ENCODE data around the gene ACSS1.

Gene ACSS1

DNA sequence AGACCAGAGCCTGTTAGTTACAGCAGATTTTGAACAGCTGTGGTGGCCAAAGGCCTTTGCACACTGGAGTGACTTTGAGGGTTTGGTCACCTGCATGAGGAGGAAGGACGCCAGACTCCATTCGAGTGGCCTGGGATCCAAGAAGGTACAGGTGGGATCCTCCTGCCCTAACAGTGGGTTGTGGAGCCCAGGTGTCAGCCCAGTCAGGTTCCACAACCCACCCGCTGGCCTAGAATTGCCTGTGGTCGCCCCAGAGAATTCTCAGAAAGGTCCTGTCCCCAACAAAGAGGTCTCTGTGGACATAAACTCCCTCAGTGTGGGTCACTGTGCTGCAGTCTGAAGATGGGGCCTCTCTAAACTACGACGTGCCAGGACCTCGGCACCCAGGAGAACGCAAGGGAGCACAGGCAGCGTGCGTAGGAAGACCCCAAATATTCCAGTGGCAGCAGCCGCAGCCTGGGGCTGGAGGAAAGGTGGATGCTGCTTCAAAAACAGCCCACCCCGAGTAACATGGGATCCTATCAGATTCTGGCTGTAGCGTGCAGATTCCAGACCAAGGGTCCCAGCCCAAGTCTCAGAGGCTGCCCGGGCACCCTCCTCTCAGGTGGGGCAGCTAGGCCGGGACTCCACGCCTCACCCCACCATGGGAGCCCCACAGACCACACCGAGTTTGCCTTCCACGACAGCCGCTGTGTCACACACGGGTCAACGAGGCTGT lies 16.0 kb downstream of the ACSS1 start:
- no peak for DNase-seq (ENCODE audit: low read depth, low spot score)
- no peak overlapping the region for H3K4me3 ChIP-seq (ENCODE audit: low read depth, low read length)
- TF ChIP-seq CTCF (IDR thresholded peaks at IDR 0.05; ENCODE audit: low read depth, low read length): no peak
- in situ Hi-C loops (cut with HindIII; ENCODE audit: low sequenced_read_pairs): no loop called here

DNA sequence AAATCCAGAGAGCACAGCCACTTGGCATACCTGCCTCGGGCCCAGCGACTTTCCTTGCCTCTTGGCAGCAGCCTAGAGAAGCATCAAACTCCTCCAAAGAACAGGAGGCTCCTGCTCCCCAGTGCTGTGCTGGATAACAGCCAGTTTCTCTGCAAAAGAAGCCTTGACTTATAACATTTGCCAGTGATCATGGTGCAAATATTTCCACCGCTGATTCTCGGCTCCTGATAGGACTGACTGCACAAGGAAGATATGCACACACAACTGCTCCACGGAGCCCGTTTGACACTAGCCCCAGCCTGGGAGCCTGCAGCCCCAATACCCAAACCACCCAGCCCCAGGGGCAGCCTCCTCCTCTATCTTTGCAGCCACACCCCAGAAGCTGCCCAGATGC lies 17.5 kb downstream of the ACSS1 start:
- no peak overlapping the region for H3K4me3 ChIP-seq (ENCODE audit: low read depth, low read length)
- DNase-seq (ENCODE audit: low read depth, low spot score): peak; percentile 57
- no peak for TF ChIP-seq CTCF (IDR thresholded peaks at IDR 0.05; ENCODE audit: low read depth, low read length)
- in situ Hi-C loops (cut with HindIII; ENCODE audit: low sequenced_read_pairs): no loop called here

GRCh38 chr20:25039697-25040437 lies 18.1 kb downstream of the ACSS1 start:
- no peak for TF ChIP-seq CTCF (IDR thresholded peaks at IDR 0.05; ENCODE audit: low read depth, low read length)
- DNase-seq (ENCODE audit: low read depth, low spot score): peak; percentile 56
- in situ Hi-C loops (cut with HindIII; ENCODE audit: low sequenced_read_pairs): no loop called here
- H3K4me3 ChIP-seq (ENCODE audit: low read depth, low read length): no peak overlapping the region

DNA sequence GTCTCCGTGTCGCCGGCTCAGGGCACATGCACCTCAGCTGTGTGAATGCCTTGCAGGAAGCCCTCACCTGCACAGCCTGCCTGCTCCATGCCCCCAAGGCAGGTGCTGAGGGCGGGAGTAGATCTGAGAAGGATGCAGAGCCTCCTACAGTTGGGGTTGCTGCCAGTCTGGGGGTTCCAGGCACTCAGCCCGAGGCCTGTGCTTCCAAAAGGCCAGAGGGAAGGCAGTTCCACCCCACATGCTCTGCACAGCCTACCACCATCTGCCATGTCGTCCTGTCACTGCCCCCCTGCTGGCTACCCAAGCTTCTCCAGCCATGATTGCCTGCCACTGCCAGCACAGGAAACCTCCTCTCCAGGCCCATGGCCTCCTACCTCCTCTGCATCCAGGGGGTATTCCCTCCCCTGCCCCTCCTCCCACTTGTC lies 19.3 kb downstream of the ACSS1 start:
- DNase-seq (ENCODE audit: low read depth, low spot score): no peak
- no peak for TF ChIP-seq CTCF (IDR thresholded peaks at IDR 0.05; ENCODE audit: low read depth, low read length)
- in situ Hi-C loops (cut with HindIII; ENCODE audit: low sequenced_read_pairs): no loop called here
- H3K4me3 ChIP-seq (ENCODE audit: low read depth, low read length): no peak overlapping the region

DNA sequence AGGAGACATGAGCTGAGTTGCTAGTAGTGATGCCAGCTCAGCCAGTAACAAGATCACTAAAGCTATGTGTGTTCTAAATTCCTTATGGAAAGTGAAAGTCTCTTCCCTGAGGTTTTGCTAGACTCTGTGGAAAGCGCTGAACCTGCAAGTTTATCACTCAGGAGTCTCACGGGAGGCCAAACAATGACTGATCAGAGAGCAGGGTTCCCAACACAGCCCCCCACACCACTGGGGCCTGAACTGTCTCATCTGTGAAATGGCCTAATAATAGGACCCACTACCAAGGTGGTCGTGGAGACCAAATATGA lies 19.9 kb downstream of the ACSS1 start:
- H3K4me3 ChIP-seq (ENCODE audit: low read depth, low read length): no peak overlapping the region
- DNase-seq (ENCODE audit: low read depth, low spot score): no peak
- in situ Hi-C loops (cut with HindIII; ENCODE audit: low sequenced_read_pairs): no loop called here
- TF ChIP-seq CTCF (IDR thresholded peaks at IDR 0.05; ENCODE audit: low read depth, low read length): no peak

DNA sequence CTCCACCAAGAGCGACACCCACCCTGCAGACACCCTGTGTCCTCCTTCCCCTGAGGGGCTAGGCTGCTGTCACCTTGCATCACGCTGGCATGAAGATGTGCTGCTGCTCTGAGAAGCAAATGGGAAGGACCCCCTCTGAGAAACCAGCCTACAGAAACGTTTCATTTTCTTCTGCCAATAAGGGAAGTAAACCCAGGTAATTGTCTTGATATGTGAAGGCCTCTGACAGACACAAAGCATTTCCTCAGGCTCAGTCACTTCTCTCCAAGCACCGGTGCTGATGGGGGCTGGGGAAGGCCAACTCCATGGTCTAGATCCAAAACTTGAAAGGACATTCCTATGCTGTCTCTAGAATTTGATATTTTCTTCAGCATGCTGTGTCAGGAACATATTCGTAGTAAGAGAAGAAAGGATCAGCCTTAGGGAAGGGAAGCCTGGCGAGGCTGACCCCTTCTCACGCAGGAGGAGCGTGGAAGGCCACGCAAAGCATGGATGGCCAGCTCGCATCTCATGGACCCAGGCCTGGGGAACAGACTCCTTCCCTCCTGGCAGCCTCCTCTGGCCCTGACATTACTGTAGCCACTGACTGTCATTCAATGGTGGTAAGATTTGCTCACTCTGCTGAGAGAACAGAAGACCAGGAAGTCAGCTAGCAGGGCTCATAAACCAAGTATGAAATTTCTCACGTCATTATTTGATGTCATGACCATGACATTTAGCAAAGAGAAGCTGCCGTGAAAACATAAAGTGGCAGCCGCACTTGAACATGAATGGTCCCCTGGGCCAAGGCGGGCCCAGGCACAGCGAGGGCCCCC lies 20.4 kb downstream of the ACSS1 start:
- no peak for DNase-seq (ENCODE audit: low read depth, low spot score)
- no peak for TF ChIP-seq CTCF (IDR thresholded peaks at IDR 0.05; ENCODE audit: low read depth, low read length)
- in situ Hi-C loops (cut with HindIII; ENCODE audit: low sequenced_read_pairs): no loop called here
- H3K4me3 ChIP-seq (ENCODE audit: low read depth, low read length): no peak overlapping the region

Measured in astrocyte of the spinal cord (primary cell).